SK-N-SH (cell line): Measurements from ENCODE around the gene PRPF40B. TPM values are rescaled to one million over a fixed set of nuclear protein-coding genes. Genes with fewer than 3 reads are reported as not detected.
A peak's percentile ranks its signal among the peaks of the same experiment; 100 is the strongest.

ENCODE experiments used
- CTCF ChIA-PET: fragments of 300-600, 350-600 bp; formaldehyde crosslinking; extraction: SDS; loops from one replicate; lab custom pipeline; 2021; lab: Yijun Ruan, JAX
- POLR2A ChIA-PET: fragments of 350-600 bp; sonication (Branson Sonifier 250); formaldehyde crosslinking; extraction: SDS; loops from one replicate; lab custom pipeline; 2020; ENCODE audit warnings: antibody characterized with exemption, inconsistent platforms; lab: Yijun Ruan, JAX
- DNase-seq: peaks from one replicate; pipeline ENCODE4 v3.0.0; 2012
- H2AFZ ChIP-seq: fragments of 200-600 bp; sonication (generic); 2 replicates; pipeline ENCODE4 v1.8.1; 2016; ENCODE audit warnings: antibody characterized with exemption, mild to moderate bottlenecking, low read depth
- H3F3A ChIP-seq: fragments of 200-600 bp; sonication (generic); replicated peaks from 2 replicates; pipeline ENCODE3; 2016; ENCODE audit warnings: antibody characterized with exemption, mild to moderate bottlenecking; ENCODE audit not compliant: insufficient read depth
- H3K27ac ChIP-seq, 2 experiments: fragments of 200-500 bp in 1 of 2; fragments of 200-600 bp in 1 of 2; sonication (Bioruptor generic) in 1 of 2; sonication (generic), shearing (Covaris generic) in 1 of 2; 2 replicates each; pipeline versions ENCODE4 v1.5.1 to v1.6.1; 2014 to 2016; ENCODE audit warnings: low read depth in 2 of 2, inconsistent platforms in 1 of 2, low read length in 1 of 2, mild to moderate bottlenecking in 1 of 2, mixed read lengths in 1 of 2
- H3K27me3 ChIP-seq: fragments of 200-600 bp; sonication (generic), shearing (Covaris generic); 2 replicates; pipeline ENCODE4 v1.6.1; 2016; ENCODE audit warnings: mixed run types; ENCODE audit not compliant: insufficient read depth
- H3K36me3 ChIP-seq, 2 experiments: fragments of 200-500 bp in 1 of 2; fragments of 200-600 bp in 1 of 2; sonication (Bioruptor generic) in 1 of 2; sonication (generic) in 1 of 2; replicated peaks in 1 of 2; 2 replicates each; pipeline versions ENCODE3 to v1.5.1; 2014 to 2016; ENCODE audit warnings: low read length in 1 of 2, mild to moderate bottlenecking in 1 of 2; ENCODE audit not compliant: insufficient read depth in 2 of 2, control insufficient read depth in 1 of 2
- H3K4me1 ChIP-seq, 2 experiments: fragments of 200-500 bp in 1 of 2; fragments of 200-600 bp in 1 of 2; sonication (Bioruptor generic) in 1 of 2; sonication (generic), shearing (Covaris generic) in 1 of 2; 2 replicates each; pipeline versions ENCODE4 v1.5.1 to v1.6.1; 2014 to 2016; ENCODE audit warnings: low read depth in 1 of 2, low read length in 1 of 2, mixed run types in 1 of 2; ENCODE audit not compliant: insufficient read depth in 2 of 2, control insufficient read depth in 1 of 2
- H3K4me2 ChIP-seq: fragments of 200-600 bp; sonication (generic), shearing (Covaris generic); 2 replicates; pipeline ENCODE4 v1.6.1; 2017; ENCODE audit warnings: mixed run types
- H3K4me3 ChIP-seq, 2 experiments: fragments of 200-500 bp in 1 of 2; fragments of 200-600 bp in 1 of 2; sonication (Bioruptor generic) in 1 of 2; sonication (generic), shearing (Covaris generic) in 1 of 2; 2 replicates each; pipeline versions ENCODE4 v1.5.1 to v1.8.1; 2014 to 2016; ENCODE audit warnings: low read depth in 2 of 2, inconsistent platforms in 1 of 2, low read length in 1 of 2, mild to moderate bottlenecking in 1 of 2, mixed read lengths in 1 of 2, moderate library complexity in 1 of 2
- H3K79me2 ChIP-seq: fragments of 200-600 bp; sonication (generic); 2 replicates; pipeline ENCODE4 v1.8.1; 2017; ENCODE audit warnings: mild to moderate bottlenecking; ENCODE audit not compliant: insufficient read depth
- H3K9ac ChIP-seq: fragments of 200-600 bp; sonication (generic); 2 replicates; pipeline ENCODE4 v1.6.1; 2017; ENCODE audit warnings: mixed run types
- H3K9me2 ChIP-seq: fragments of 200-600 bp; sonication (generic); 2 replicates; pipeline ENCODE4 v1.6.1; 2017; ENCODE audit warnings: mixed run types
- H3K9me3 ChIP-seq: fragments of 200-600 bp; sonication (generic); 2 replicates; pipeline ENCODE4 v1.6.1; 2017; ENCODE audit warnings: mixed run types, mild to moderate bottlenecking, moderate library complexity
- H4K20me1 ChIP-seq: fragments of 200-600 bp; sonication (generic); 2 replicates; pipeline ENCODE4 v1.6.1; 2017; ENCODE audit warnings: mild to moderate bottlenecking, mixed run types; ENCODE audit not compliant: insufficient read depth
- CTCF ChIP-seq: fragments of 200-600 bp; sonication (generic); IDR thresholded peaks from 2 replicates; pipeline ENCODE4 v1.6.1; 2017; ENCODE audit warnings: antibody characterized with exemption, mild to moderate bottlenecking, moderate library complexity
- IRF3 ChIP-seq: fragments of 150-350 bp; IDR thresholded peaks from 2 replicates; pipeline ENCODE4 v1.6.1; 2016; ENCODE audit warnings: mild to moderate bottlenecking, low read depth, low read length
- RCOR1 ChIP-seq: fragments of 150-350 bp; IDR thresholded peaks from 2 replicates; pipeline ENCODE4 v1.6.1; 2017; ENCODE audit warnings: antibody characterized with exemption, low read length
- RFX5 ChIP-seq: IDR thresholded peaks from 2 replicates; pipeline ENCODE4 v1.6.1; 2012; ENCODE audit warnings: mild to moderate bottlenecking, improper control_type of control experiment, low read length
- SIN3A ChIP-seq: IDR thresholded peaks from 2 replicates; pipeline ENCODE4 v1.6.1; 2012; ENCODE audit warnings: low read depth, mild to moderate bottlenecking, low read length, moderate library complexity, borderline replicate concordance
- TCF12 ChIP-seq: IDR thresholded peaks from 2 replicates; pipeline ENCODE4 v1.4.0; 2012
- WGBS: methylation state at CpG from one replicate; pipeline ENCODE4 v1.1.6; 2017; ENCODE audit warnings: low lambda C conversion rate; 5-methylcytosine and 5-hydroxymethylcytosine counted together
- polyA plus RNA-seq, 3 experiments: library from polyadenylated mRNA; depleted of rRNA; stranded (reverse); fragments of >200 nt; gene quantifications; 2 replicates each; pipeline ENCODE4 v1.2.3, GENCODE V29; 2012

PRPF40B gene
- polyA plus RNA-seq, 1 of the 3 experiments (the other 2 are of a cell fraction), result 27.0 TPM

- no peaks in the 10 kb centered on the region for H3F3A ChIP-seq
- H3K27ac ChIP-seq, result no peak overlapping the region
- no peak for DNase-seq
- H3K36me3 ChIP-seq, result peaks cover 23 to 26% of the 10 kb centered on the region in 2 experiments
- no peak overlapping the region for H3K9ac ChIP-seq
- H4K20me1 ChIP-seq, result peaks cover 5% of the 10 kb centered on the region; the same call in 1 of the 2 replicates
- no peak for TF ChIP-seq SIN3A
- no peak for TF ChIP-seq RFX5
- TF ChIP-seq RCOR1, result no peak
- TF ChIP-seq IRF3, result no peak
- H3K9me2 ChIP-seq, result no peaks in the 10 kb centered on the region
- H2AFZ ChIP-seq, result no peak overlapping the region
- H3K27me3 ChIP-seq, result no peaks in the 10 kb centered on the region
- WGBS, result 97% methylated on average over 15 of the region's 16 CpGs
- H3K9me3 ChIP-seq, result no peaks in the 10 kb centered on the region
- no peak overlapping the region for H3K4me2 ChIP-seq
- peaks cover 0 to 25% of the 10 kb centered on the region in 2 experiments; a peak in 1 of 4 replicates for H3K4me1 ChIP-seq
- ChIA-PET POLR2A (no interaction called here), CTCF (interaction anchor here (1.2 to 1.3 kb wide), 2 partner anchors 227 to 243 kb away, joined by 3 to 5 read pairs; no protein-coding TSS in a partner anchor)
- H3K79me2 ChIP-seq, result no peaks in the 10 kb centered on the region; the same call in 1 of the 2 replicates
- no peak overlapping the region for H3K4me3 ChIP-seq
Observed at GRCh38 chr12:49585477-49586459, 37.6 kb upstream of the PRPF40B start.

- TF ChIP-seq CTCF (peak; percentile 19; the same call in 1 of the 2 replicates), TCF12 (no peak)
- no peaks in the 10 kb centered on the region for H4K20me1 ChIP-seq
- H3K9me3 ChIP-seq, result no peaks in the 10 kb centered on the region
- 93% methylated on average over 11 of the region's 11 CpGs for WGBS
- H3K9me2 ChIP-seq, result no peaks in the 10 kb centered on the region
- no peaks in the 10 kb centered on the region; the same call in 1 of the 2 replicates for H3K79me2 ChIP-seq
- ChIA-PET CTCF (interaction anchor here (1.2 kb wide), 1 partner anchor 229 kb away, joined by 5 read pairs; no protein-coding TSS in a partner anchor), POLR2A (no interaction called here)
- H3K9ac ChIP-seq, result no peak overlapping the region
- no peaks in the 10 kb centered on the region for H3K27me3 ChIP-seq
- no peak overlapping the region for H3K27ac ChIP-seq
- H3K4me3 ChIP-seq, result no peak overlapping the region
- no peak overlapping the region for H3K4me2 ChIP-seq
- H3K4me1 ChIP-seq, result peaks cover 0 to 23% of the 10 kb centered on the region in 2 experiments; a peak in 1 of 4 replicates
- DNase-seq, result no peak
- H2AFZ ChIP-seq, result no peak overlapping the region
- peaks cover 28 to 33% of the 10 kb centered on the region in 2 experiments for H3K36me3 ChIP-seq
- H3F3A ChIP-seq, result no peaks in the 10 kb centered on the region
Observed at GRCh38 chr12:49587174-49587908, 36.0 kb upstream of the PRPF40B start.
